Effector CD4-positive, alpha-beta T cell (primary cell): ENCODE measurements around the gene PCBD2.
"Not testable (repeated sequence)": the region's sequence is repeated elsewhere in the genome, so short reads cannot be mapped to it uniquely, and the experiment has no call there.

ENCODE experiments used
- DNase-seq: peaks from one replicate; pipeline ENCODE4 v3.0.0-alpha.2; 2020
- total RNA-seq: gene quantifications from one replicate; lab custom pipeline; 2026; lab: John Stamatoyannopoulos, UW

Gene PCBD2
- total RNA-seq, result 14.8 reads per million, percentile 40 among the genes with 10 or more reads in this experiment

- DNase-seq, result peak; percentile 84
Measured at GRCh38 chr5:134904610-134905245, at the start of gene PCBD2. TSS of gene PCBD2 (plus strand) at chr5:134905131. CDS start at chr5:134905140, 9 bp downstream.

GRCh38 chr5:134856465-134856864, 48.5 kb upstream of the PCBD2 start:
- DNase-seq, result not testable (repeated sequence)

- DNase-seq, result no peak
Measured at GRCh38 chr5:134857401-134857800, 47.5 kb upstream of the PCBD2 start.

GRCh38 chr5:134864707-134865106, 40.2 kb upstream of the PCBD2 start:
- no peak for DNase-seq

- DNase-seq, result peak; percentile 8
Measured at GRCh38 chr5:134873494-134873893, 31.4 kb upstream of the PCBD2 start.

GRCh38 chr5:134873987-134874830, 30.7 kb upstream of the PCBD2 start, which contains the start of gene TXNDC15:
TSS of gene TXNDC15 (plus strand) at chr5:134874371. CDS start at chr5:134874428, 57 bp downstream.
- DNase-seq, result peak; percentile 74

- peak; percentile 3 for DNase-seq
Measured at GRCh38 chr5:134874831-134875655, 29.9 kb upstream of the PCBD2 start.

GRCh38 chr5:134877159-134877558, 27.8 kb upstream of the PCBD2 start:
- DNase-seq, result no peak

GRCh38 chr5:134878403-134878802, 26.5 kb upstream of the PCBD2 start:
- no peak for DNase-seq

GRCh38 chr5:134879456-134879855, 25.5 kb upstream of the PCBD2 start:
- no peak for DNase-seq

GRCh38 chr5:134880937-134881336, 24.0 kb upstream of the PCBD2 start:
- not testable (repeated sequence) for DNase-seq

GRCh38 chr5:134881711-134882110, 23.2 kb upstream of the PCBD2 start:
- DNase-seq, result not testable (repeated sequence)

GRCh38 chr5:134887593-134888159, 17.3 kb upstream of the PCBD2 start:
- DNase-seq, result no peak

- no peak for DNase-seq
Measured at GRCh38 chr5:134889335-134889734, 15.6 kb upstream of the PCBD2 start.

GRCh38 chr5:134891473-134891872, 13.5 kb upstream of the PCBD2 start:
- no peak for DNase-seq

- no peak for DNase-seq
Measured at GRCh38 chr5:134892282-134892681, 12.6 kb upstream of the PCBD2 start.

- DNase-seq, result no peak
Measured at GRCh38 chr5:134892926-134893325, 12.0 kb upstream of the PCBD2 start.

- DNase-seq, result no peak
Measured at GRCh38 chr5:134893748-134894505, 11.0 kb upstream of the PCBD2 start.

- no peak for DNase-seq
Measured at GRCh38 chr5:134902071-134902801, 2.7 kb upstream of the PCBD2 start.

- peak; percentile 55 for DNase-seq
Measured at GRCh38 chr5:134905246-134905996, 490 bp downstream of the PCBD2 start.
